ENCODE measurements around the gene RHEBL1. TPM values are rescaled to one million over a fixed set of nuclear protein-coding genes. Genes with fewer than 3 reads are reported as not detected.

RHEBL1 gene
- total RNA-seq, 4 donors from 2014 or later, result 1.1 to 3.6 (median 1.6) TPM

DNA sequence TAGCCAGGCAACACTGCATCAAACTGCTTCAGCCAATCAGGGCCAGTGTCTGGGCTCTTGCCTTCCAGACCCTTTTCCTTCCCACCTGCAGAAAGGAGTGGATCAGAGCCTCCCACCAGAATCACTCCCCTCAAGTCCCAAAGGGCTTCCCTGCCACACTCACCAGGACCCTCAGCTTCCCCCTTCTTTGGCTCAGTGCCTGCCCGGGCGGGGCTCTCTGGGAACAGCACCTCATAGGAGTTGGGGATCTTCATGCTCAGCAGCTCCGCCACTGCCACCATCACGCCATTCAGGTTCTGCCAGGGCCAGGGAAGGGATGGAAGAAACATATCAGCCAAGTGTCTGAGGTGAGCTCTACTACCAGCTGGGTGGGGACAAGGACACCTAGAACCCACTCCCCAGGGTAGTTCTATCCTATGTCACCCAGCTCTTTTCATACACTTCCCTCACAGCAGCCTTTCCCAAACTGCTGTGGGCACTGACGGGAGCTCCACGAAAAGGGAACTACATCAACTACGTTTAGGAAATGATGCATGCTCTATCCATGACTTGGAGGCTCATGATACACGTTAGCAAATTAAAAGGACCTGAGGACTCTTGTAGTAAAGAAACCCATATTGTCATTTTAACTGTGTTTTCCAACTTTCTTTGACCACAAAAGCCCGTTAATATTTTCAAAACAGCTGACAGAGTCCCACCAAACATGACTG lies 41.8 kb downstream of the RHEBL1 start:
- WGBS, result 92% methylated on average over 9 of the region's 9 CpGs
- H3K36me3 ChIP-seq, result peaks cover 89% of the 10 kb centered on the region
- no peak overlapping the region for H3K27ac ChIP-seq
- no peaks in the 10 kb centered on the region for H3K4me1 ChIP-seq
- peak in 1 of 2 donors; percentile 63 for DNase-seq (ENCODE audit: low spot score in 2 of 2)
- TF ChIP-seq EP300 (IDR thresholded peaks at IDR 0.05) (no peak), POLR2AphosphoS5 (IDR thresholded peaks at IDR 0.05) (no peak), POLR2A (IDR thresholded peaks at IDR 0.05) (no peak)
- TF ChIP-seq, protein P1, sequence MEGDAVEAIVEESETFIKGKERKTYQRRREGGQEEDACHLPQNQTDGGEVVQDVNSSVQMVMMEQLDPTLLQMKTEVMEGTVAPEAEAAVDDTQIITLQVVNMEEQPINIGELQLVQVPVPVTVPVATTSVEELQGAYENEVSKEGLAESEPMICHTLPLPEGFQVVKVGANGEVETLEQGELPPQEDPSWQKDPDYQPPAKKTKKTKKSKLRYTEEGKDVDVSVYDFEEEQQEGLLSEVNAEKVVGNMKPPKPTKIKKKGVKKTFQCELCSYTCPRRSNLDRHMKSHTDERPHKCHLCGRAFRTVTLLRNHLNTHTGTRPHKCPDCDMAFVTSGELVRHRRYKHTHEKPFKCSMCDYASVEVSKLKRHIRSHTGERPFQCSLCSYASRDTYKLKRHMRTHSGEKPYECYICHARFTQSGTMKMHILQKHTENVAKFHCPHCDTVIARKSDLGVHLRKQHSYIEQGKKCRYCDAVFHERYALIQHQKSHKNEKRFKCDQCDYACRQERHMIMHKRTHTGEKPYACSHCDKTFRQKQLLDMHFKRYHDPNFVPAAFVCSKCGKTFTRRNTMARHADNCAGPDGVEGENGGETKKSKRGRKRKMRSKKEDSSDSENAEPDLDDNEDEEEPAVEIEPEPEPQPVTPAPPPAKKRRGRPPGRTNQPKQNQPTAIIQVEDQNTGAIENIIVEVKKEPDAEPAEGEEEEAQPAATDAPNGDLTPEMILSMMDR (IDR thresholded peaks at IDR 0.05), result no peak
- no peaks in the 10 kb centered on the region for H3K9me3 ChIP-seq
- no peak overlapping the region for H3K4me3 ChIP-seq
- no peaks in the 10 kb centered on the region for H3K27me3 ChIP-seq

DNA sequence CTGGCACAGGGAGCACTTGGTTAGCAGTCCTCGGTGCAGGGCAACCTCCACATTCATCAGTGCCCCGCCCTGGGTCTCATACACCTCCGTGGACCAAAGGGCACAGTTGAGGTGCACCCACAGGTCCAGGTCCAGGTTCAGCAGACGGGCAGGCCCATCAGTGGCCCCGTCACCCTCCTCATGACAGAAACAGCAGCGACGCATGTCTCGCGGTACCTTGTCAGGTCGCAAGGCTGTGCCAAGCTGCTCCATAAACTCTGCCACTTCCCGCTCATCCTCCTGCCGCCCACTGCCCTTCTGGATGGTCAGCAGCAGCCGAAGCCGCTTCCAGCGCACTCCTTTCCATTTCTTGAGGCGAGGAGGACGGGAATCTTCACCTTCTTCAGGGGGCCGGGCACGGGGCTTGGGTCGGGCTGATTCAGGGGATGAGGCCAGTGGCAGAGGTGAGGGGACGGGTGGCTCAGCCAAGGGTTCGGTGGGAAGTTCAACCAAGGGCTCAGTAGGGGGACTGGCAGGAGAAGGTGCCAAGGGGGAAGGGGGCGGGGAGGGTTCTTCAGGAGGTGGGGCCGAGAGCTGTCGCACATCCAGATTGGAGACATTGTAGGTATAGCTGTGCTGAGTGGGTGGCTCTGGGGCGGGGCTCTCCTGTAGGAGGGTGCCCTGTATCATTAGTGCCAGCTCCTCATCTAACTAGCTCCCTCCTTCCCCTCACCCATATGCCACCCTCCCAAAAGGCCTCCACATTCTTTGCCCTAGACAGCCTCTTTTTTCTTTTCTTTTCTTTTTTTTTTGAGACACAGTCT lies 42.9 kb downstream of the RHEBL1 start:
- no peaks in the 10 kb centered on the region for H3K4me1 ChIP-seq
- peak in 1 of 2 donors; percentile 66 for DNase-seq (ENCODE audit: low spot score in 2 of 2)
- TF ChIP-seq POLR2A (IDR thresholded peaks at IDR 0.05) (no peak), POLR2AphosphoS5 (IDR thresholded peaks at IDR 0.05) (no peak), EP300 (IDR thresholded peaks at IDR 0.05) (no peak)
- TF ChIP-seq, protein P1 (IDR thresholded peaks at IDR 0.05), result no peak
- H3K36me3 ChIP-seq, result peaks cover 89% of the 10 kb centered on the region
- no peak overlapping the region for H3K4me3 ChIP-seq
- no peaks in the 10 kb centered on the region for H3K27me3 ChIP-seq
- WGBS, result 97% methylated on average over 21 of the region's 26 CpGs
- H3K27ac ChIP-seq, result no peak overlapping the region
- no peaks in the 10 kb centered on the region for H3K9me3 ChIP-seq

DNA sequence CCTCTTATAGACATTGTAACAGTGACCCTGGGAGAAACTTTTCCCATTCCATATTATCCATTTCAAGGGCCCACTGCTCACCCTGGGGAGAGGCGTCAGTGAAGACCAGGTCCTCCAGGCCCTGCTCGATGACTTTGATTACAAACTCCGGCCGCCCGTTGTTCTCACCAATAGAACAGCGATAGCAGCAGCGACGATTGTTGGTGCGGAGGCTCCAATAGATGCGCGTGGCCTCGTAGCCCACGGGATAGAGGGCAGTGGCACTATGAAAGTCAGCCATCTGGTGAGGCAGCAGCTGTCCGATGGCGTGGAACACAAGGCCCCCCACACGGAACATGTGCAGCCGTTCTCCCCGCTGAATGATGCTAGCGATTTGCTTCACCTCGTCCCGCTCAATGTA lies 43.7 kb downstream of the RHEBL1 start:
- TF ChIP-seq POLR2AphosphoS5 (IDR thresholded peaks at IDR 0.05) (no peak), EP300 (IDR thresholded peaks at IDR 0.05) (no peak), POLR2A (IDR thresholded peaks at IDR 0.05) (no peak)
- TF ChIP-seq, protein P1 (IDR thresholded peaks at IDR 0.05), result no peak
- H3K4me3 ChIP-seq, result no peak overlapping the region
- WGBS, result 94% methylated on average over 21 of the region's 21 CpGs
- no peaks in the 10 kb centered on the region for H3K9me3 ChIP-seq
- peak in 1 of 2 donors; percentile 56 for DNase-seq (ENCODE audit: low spot score in 2 of 2)
- H3K27me3 ChIP-seq, result no peaks in the 10 kb centered on the region
- no peak overlapping the region for H3K27ac ChIP-seq
- H3K36me3 ChIP-seq, result peaks cover 89% of the 10 kb centered on the region
- H3K4me1 ChIP-seq, result no peaks in the 10 kb centered on the region

DNA sequence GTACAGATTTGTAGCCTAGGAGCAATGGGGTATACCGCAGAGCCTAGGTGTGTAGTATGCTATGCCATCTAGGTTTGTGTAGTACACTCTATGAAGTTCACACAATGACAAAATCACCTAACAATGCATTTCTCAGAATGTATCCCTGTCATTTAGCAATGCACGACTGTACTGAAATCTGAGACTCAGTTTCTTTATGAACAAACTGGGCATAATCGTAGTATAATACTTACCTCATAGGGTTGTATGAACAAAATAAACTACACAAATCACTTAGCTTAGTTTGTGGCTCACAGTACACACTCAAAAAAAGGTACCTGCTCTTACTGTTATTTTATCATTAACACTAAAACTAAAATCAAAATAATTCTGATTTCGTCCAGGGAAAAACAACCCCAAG lies 44.3 kb downstream of the RHEBL1 start:
- H3K9me3 ChIP-seq, result no peaks in the 10 kb centered on the region
- DNase-seq (ENCODE audit: low spot score in 2 of 2), result no peak
- H3K27me3 ChIP-seq, result no peaks in the 10 kb centered on the region
- 94% methylated on average over 4 of the region's 4 CpGs for WGBS
- H3K4me3 ChIP-seq, result no peak overlapping the region
- H3K27ac ChIP-seq, result no peak overlapping the region
- TF ChIP-seq, protein P1 (IDR thresholded peaks at IDR 0.05), result no peak
- peaks cover 92% of the 10 kb centered on the region for H3K36me3 ChIP-seq
- no peaks in the 10 kb centered on the region for H3K4me1 ChIP-seq

DNA sequence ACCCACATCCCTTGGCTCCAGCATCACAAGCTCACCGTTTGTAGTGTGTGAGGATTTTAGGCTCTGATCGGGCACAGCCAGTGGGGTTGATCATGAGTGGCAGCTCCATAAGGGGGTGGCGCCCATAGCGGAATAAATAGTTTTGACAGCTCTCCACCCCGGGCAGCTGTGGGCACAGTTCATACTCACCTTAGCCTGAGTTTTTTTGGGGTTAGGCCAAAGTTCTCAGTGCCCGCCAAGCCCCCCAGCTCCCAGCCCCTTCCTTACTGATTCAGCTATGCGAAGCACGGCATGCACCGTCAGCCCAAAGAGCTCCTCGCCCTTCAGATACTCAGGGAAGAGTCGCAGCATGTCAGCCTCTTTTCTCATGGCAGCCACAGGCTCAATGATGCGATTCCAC lies 45.2 kb downstream of the RHEBL1 start:
- Histone ChIP-seq H3K4me1 (peaks cover 7% of the 10 kb centered on the region), H3K9me3 (no peaks in the 10 kb centered on the region), H3K4me3 (no peak overlapping the region), H3K27me3 (no peaks in the 10 kb centered on the region), H3K27ac (no peak overlapping the region), H3K36me3 (peaks cover 89% of the 10 kb centered on the region)
- DNase-seq (ENCODE audit: low spot score in 2 of 2), result peak in 1 of 2 donors; percentile 51
- TF ChIP-seq EP300 (IDR thresholded peaks at IDR 0.05) (no peak), POLR2A (IDR thresholded peaks at IDR 0.05) (no peak), POLR2AphosphoS5 (IDR thresholded peaks at IDR 0.05) (no peak)
- TF ChIP-seq, protein P1 (IDR thresholded peaks at IDR 0.05), result no peak
- 87% methylated on average over 10 of the region's 12 CpGs for WGBS

All from suprapubic skin (tissue), 4 donors.